Karpas-422 (cell line): ENCODE measurements around the gene MKKS. TPM values are rescaled to one million over a fixed set of nuclear protein-coding genes. Genes with fewer than 3 reads are reported as not detected.
A peak's percentile ranks its signal among the peaks of the same experiment; 100 is the strongest.

Source experiments
- DNase-seq: peaks from one replicate; pipeline ENCODE4 v3.0.0-alpha.2; 2015
- H2AFZ ChIP-seq: fragments of 200-600 bp; sonication (generic); 2 replicates; pipeline ENCODE4 v1.6.1; 2014; ENCODE audit warnings: antibody characterized with exemption, low read length, mixed read lengths
- H3K27ac ChIP-seq: fragments of 200-600 bp; sonication (generic); 2 replicates; pipeline ENCODE4 v1.5.1; 2014; ENCODE audit warnings: mild to moderate bottlenecking, low read length, moderate library complexity
- H3K27me3 ChIP-seq: fragments of 200-600 bp; sonication (generic); 2 replicates; pipeline ENCODE4 v1.6.1; 2014; ENCODE audit warnings: low read length, mixed read lengths
- H3K36me3 ChIP-seq: fragments of 200-600 bp; sonication (generic); 2 replicates; pipeline ENCODE4 v1.6.1; 2014; ENCODE audit warnings: low read length, mixed read lengths; ENCODE audit not compliant: insufficient read depth
- H3K4me1 ChIP-seq: fragments of 200-600 bp; sonication (generic); 2 replicates; pipeline ENCODE4 v1.6.1; 2014; ENCODE audit warnings: mild to moderate bottlenecking, low read length, mixed read lengths
- H3K4me2 ChIP-seq: fragments of 200-600 bp; sonication (generic); 2 replicates; pipeline ENCODE4 v1.6.1; 2014; ENCODE audit warnings: low read length, low read depth, mild to moderate bottlenecking; ENCODE audit not compliant: poor library complexity, severe bottlenecking
- H3K4me3 ChIP-seq: fragments of 200-600 bp; sonication (generic); 2 replicates; pipeline ENCODE4 v1.5.1; 2014; ENCODE audit warnings: mild to moderate bottlenecking, antibody characterized with exemption, low read length, mixed read lengths
- H3K79me2 ChIP-seq: fragments of 200-600 bp; sonication (generic); 2 replicates; pipeline ENCODE4 v1.6.1; 2014; ENCODE audit warnings: mild to moderate bottlenecking, low read length, mixed read lengths
- H3K9ac ChIP-seq: fragments of 200-600 bp; sonication (generic); 2 replicates; pipeline ENCODE4 v1.6.0; 2014; ENCODE audit warnings: low read length
- H3K9me2 ChIP-seq: fragments of 200-600 bp; sonication (generic), shearing (Covaris generic); replicated peaks from 2 replicates; pipeline ENCODE4 v1.6.0; 2014; ENCODE audit warnings: mild to moderate bottlenecking, low read length, moderate library complexity; ENCODE audit not compliant: insufficient read depth
- H3K9me3 ChIP-seq: fragments of 300-700, 200-600 bp; sonication (generic); 2 replicates; pipeline ENCODE4 v1.6.1; 2014; ENCODE audit warnings: low read length, mixed read lengths
- H4K20me1 ChIP-seq: fragments of 200-600 bp; sonication (generic); 2 replicates; pipeline ENCODE4 v1.6.1; 2014; ENCODE audit warnings: mild to moderate bottlenecking, antibody characterized with exemption, low read length, low read depth; ENCODE audit not compliant: insufficient read depth
- total RNA-seq: library from RNA; depleted of rRNA; stranded (reverse); fragments of >200 nt; shearing (Covaris generic); gene quantifications from 2 replicates; pipeline ENCODE4 v1.2.3, GENCODE V29; 2014; ENCODE audit warnings: low replicate concordance

MKKS gene
- total RNA-seq, 1 experiment from 2014 or later, result 14.6 TPM

GRCh38 chr20:10472871-10473270 lies 38.8 kb upstream of the MKKS start:
- H3K9me2 ChIP-seq, result no peaks in the 10 kb centered on the region
- H3K4me1 ChIP-seq, result peaks cover 25% of the 10 kb centered on the region
- H3K4me3 ChIP-seq, result no peak overlapping the region
- peaks cover 72% of the 10 kb centered on the region for H3K79me2 ChIP-seq
- no peak overlapping the region for H3K27ac ChIP-seq
- H2AFZ ChIP-seq, result no peak overlapping the region
- H4K20me1 ChIP-seq, result no peaks in the 10 kb centered on the region
- no peaks in the 10 kb centered on the region for H3K36me3 ChIP-seq
- DNase-seq, result no peak
- no peak overlapping the region for H3K4me2 ChIP-seq
- no peaks in the 10 kb centered on the region for H3K27me3 ChIP-seq
- H3K9ac ChIP-seq, result no peak overlapping the region
- no peaks in the 10 kb centered on the region for H3K9me3 ChIP-seq

- Histone ChIP-seq H3K27me3 (no peaks in the 10 kb centered on the region), H2AFZ (no peak overlapping the region), H3K9me3 (no peaks in the 10 kb centered on the region), H3K4me2 (no peak overlapping the region), H3K4me1 (peaks cover 5% of the 10 kb centered on the region), H3K9me2 (no peaks in the 10 kb centered on the region), H3K9ac (no peak overlapping the region), H3K36me3 (no peaks in the 10 kb centered on the region), H3K79me2 (peaks cover 84% of the 10 kb centered on the region), H3K4me3 (no peak overlapping the region), H4K20me1 (no peaks in the 10 kb centered on the region), H3K27ac (no peak overlapping the region)
- no peak for DNase-seq
Measured at GRCh38 chr20:10470276-10470675, 36.3 kb upstream of the MKKS start.

GRCh38 chr20:10469599-10469998 lies 35.6 kb upstream of the MKKS start:
- H3K4me1 ChIP-seq, result no peaks in the 10 kb centered on the region
- no peaks in the 10 kb centered on the region for H3K9me3 ChIP-seq
- no peak overlapping the region for H3K27ac ChIP-seq
- peak; percentile 84 for DNase-seq
- H3K79me2 ChIP-seq, result peaks cover 84% of the 10 kb centered on the region
- H3K9ac ChIP-seq, result no peak overlapping the region
- H3K4me3 ChIP-seq, result no peak overlapping the region
- no peak overlapping the region for H2AFZ ChIP-seq
- no peaks in the 10 kb centered on the region for H4K20me1 ChIP-seq
- H3K4me2 ChIP-seq, result no peak overlapping the region
- H3K36me3 ChIP-seq, result no peaks in the 10 kb centered on the region
- no peaks in the 10 kb centered on the region for H3K9me2 ChIP-seq
- no peaks in the 10 kb centered on the region for H3K27me3 ChIP-seq

GRCh38 chr20:10469056-10469455 lies 35.0 kb upstream of the MKKS start:
- DNase-seq, result no peak

GRCh38 chr20:10468340-10468845 lies 34.4 kb upstream of the MKKS start:
- H3K4me1 ChIP-seq, result no peaks in the 10 kb centered on the region
- no peak overlapping the region for H3K4me2 ChIP-seq
- peaks cover 85% of the 10 kb centered on the region for H3K79me2 ChIP-seq

More at GRCh38 chr20:10469056-10469455, 35.0 kb upstream of the MKKS start:
- Histone ChIP-seq H3K79me2 (peaks cover 82% of the 10 kb centered on the region), H3K4me2 (no peak overlapping the region), H3K27ac (no peak overlapping the region), H3K9me2 (no peaks in the 10 kb centered on the region), H3K4me3 (no peak overlapping the region), H3K27me3 (no peaks in the 10 kb centered on the region), H2AFZ (no peak overlapping the region), H3K36me3 (no peaks in the 10 kb centered on the region), H4K20me1 (no peaks in the 10 kb centered on the region), H3K9ac (no peak overlapping the region), H3K9me3 (no peaks in the 10 kb centered on the region), H3K4me1 (no peaks in the 10 kb centered on the region)

GRCh38 chr20:10467681-10468339 lies 33.8 kb upstream of the MKKS start:
- Histone ChIP-seq H3K4me3 (no peak overlapping the region), H3K4me1 (no peaks in the 10 kb centered on the region), H2AFZ (no peak overlapping the region), H3K4me2 (no peak overlapping the region), H4K20me1 (no peaks in the 10 kb centered on the region), H3K79me2 (peaks cover 85% of the 10 kb centered on the region), H3K9me3 (no peaks in the 10 kb centered on the region), H3K9ac (no peak overlapping the region), H3K36me3 (no peaks in the 10 kb centered on the region), H3K27me3 (no peaks in the 10 kb centered on the region), H3K27ac (no peak overlapping the region), H3K9me2 (no peaks in the 10 kb centered on the region)
- no peak for DNase-seq

More at GRCh38 chr20:10468340-10468845, 34.4 kb upstream of the MKKS start:
- Histone ChIP-seq H3K27ac (no peak overlapping the region), H3K27me3 (no peaks in the 10 kb centered on the region), H3K36me3 (no peaks in the 10 kb centered on the region), H4K20me1 (no peaks in the 10 kb centered on the region), H3K9me2 (no peaks in the 10 kb centered on the region), H3K9ac (no peak overlapping the region), H2AFZ (no peak overlapping the region), H3K9me3 (no peaks in the 10 kb centered on the region), H3K4me3 (no peak overlapping the region)
- no peak for DNase-seq

GRCh38 chr20:10466855-10467254 lies 32.8 kb upstream of the MKKS start:
- no peak for DNase-seq
- Histone ChIP-seq H3K4me2 (no peak overlapping the region), H4K20me1 (no peaks in the 10 kb centered on the region), H2AFZ (no peak overlapping the region), H3K27ac (no peak overlapping the region), H3K9ac (no peak overlapping the region), H3K9me3 (no peaks in the 10 kb centered on the region), H3K79me2 (peaks cover 90% of the 10 kb centered on the region), H3K4me1 (no peaks in the 10 kb centered on the region), H3K9me2 (no peaks in the 10 kb centered on the region), H3K27me3 (no peaks in the 10 kb centered on the region), H3K4me3 (no peak overlapping the region), H3K36me3 (no peaks in the 10 kb centered on the region)

- Histone ChIP-seq H3K4me1 (no peaks in the 10 kb centered on the region), H3K36me3 (no peaks in the 10 kb centered on the region), H3K4me2 (no peak overlapping the region), H2AFZ (no peak overlapping the region), H3K9me2 (no peaks in the 10 kb centered on the region), H3K79me2 (peaks cover 90% of the 10 kb centered on the region), H3K9ac (no peak overlapping the region), H3K9me3 (no peaks in the 10 kb centered on the region), H3K27me3 (no peaks in the 10 kb centered on the region), H3K4me3 (no peak overlapping the region), H4K20me1 (no peaks in the 10 kb centered on the region), H3K27ac (no peak overlapping the region)
- no peak for DNase-seq
Measured at GRCh38 chr20:10466325-10466724, 32.3 kb upstream of the MKKS start.
